Activated naive CD8-positive, alpha-beta T cell treated with anti-CD3 and anti-CD28 coated beads, Interleukin-2, amount 10 ng/mL, durations not matched to agents 7 days and 5 days (primary cell): Measurements from ENCODE around the gene UBXN4. TPM values are rescaled to one million over a fixed set of nuclear protein-coding genes. Genes with fewer than 3 reads are reported as not detected.

Experiments used
- ATAC-seq: fragments of 150-1000 bp; cut with Tn5 transposase; one replicate; pipeline ENCODE4 v1.10.0; 2021; ENCODE audit warnings: low read depth, moderate library complexity
- POLR2A ChIA-PET: fragments of 350-600 bp; sonication (Branson Sonifier 250); formaldehyde crosslinking; loops from one replicate; lab custom pipeline; 2021; ENCODE audit warnings: antibody characterized with exemption; lab: Charles Lee
- DNase-seq: peaks from one replicate; pipeline ENCODE4 v3.0.0; 2021
- H3K27ac Mint-ChIP-seq: one replicate; pipeline ENCODE4 v1.8.0; 2022; ENCODE audit warnings: mild to moderate bottlenecking, mixed read lengths
- H3K27me3 Mint-ChIP-seq: one replicate; pipeline ENCODE4 v1.8.0; 2022; ENCODE audit warnings: mild to moderate bottlenecking, moderate library complexity, mixed read lengths
- H3K36me3 Mint-ChIP-seq: one replicate; pipeline ENCODE4 v1.8.0; 2021; ENCODE audit warnings: mild to moderate bottlenecking, mixed read lengths
- H3K4me1 Mint-ChIP-seq: one replicate; pipeline ENCODE4 v1.8.0; 2021; ENCODE audit warnings: mixed read lengths
- H3K4me3 Mint-ChIP-seq: one replicate; pipeline ENCODE4 v1.8.0; 2022; ENCODE audit warnings: mild to moderate bottlenecking, moderate library complexity, mixed read lengths
- H3K9me3 Mint-ChIP-seq: one replicate; pipeline ENCODE4 v1.8.0; 2021; ENCODE audit warnings: mixed read lengths
- total RNA-seq, 2 experiments: library from RNA; stranded (reverse); gene quantifications; one replicate each; pipeline ENCODE4 v1.2.3, GENCODE V29; 2021

The UBXN4 gene
- total RNA-seq, 2 experiments from 2014 or later: 103 to 117 TPM

DNA sequence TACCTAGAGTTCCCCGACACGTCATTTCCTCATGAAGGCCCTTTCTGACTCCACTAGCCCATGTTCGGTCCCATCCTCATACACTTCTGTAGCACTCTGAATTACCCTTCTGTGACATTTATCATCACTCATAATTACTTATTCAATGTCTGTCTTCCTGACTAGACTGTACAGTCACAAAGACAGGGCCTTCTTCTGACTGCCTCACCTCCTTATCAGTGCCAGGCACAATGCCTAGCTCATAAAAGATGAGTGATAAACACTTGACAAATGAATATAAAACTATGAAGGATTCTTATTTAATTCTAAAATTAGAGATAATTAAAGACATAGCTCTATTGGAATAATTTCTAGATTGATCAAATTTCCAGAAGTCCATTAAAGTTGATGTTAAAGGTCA, 1.4 kb upstream of the UBXN4 start:
- Mint-ChIP-seq H3K9me3 (peaks cover 1% of the 10 kb centered on the region), H3K27ac (no peak overlapping the region), H3K4me3 (no peak overlapping the region), H3K36me3 (peaks cover 10% of the 10 kb centered on the region), H3K4me1 (peaks cover 20% of the 10 kb centered on the region), H3K27me3 (no peaks in the 10 kb centered on the region)
- DNase-seq: no peak
- POLR2A ChIA-PET: interaction anchor here (0.9 kb wide), 1 partner anchor 59 kb away, joined by 3 read pairs; no protein-coding TSS in a partner anchor
- ATAC-seq: no peak

DNA sequence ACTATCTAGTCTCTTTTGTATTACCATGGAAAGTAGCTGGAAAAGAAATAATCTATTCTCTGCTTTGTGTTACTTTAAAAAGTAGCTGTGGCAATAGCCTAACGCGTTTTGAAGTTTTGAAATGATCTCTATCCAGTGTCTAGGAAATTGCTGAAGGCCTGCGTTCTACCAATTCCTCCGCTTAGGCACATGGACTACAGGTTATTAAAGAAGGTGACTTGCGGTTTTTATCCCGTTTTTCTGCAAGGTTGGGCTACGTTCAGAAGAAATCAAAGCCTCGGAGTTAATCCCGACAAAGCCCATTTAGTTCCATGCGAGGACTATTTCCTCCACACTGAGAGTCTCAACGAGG, 636 bp upstream of the UBXN4 start:
- Mint-ChIP-seq H3K36me3 (peaks cover 12% of the 10 kb centered on the region), H3K4me1 (peaks cover 20% of the 10 kb centered on the region), H3K4me3 (peak overlapping the region; percentile 98), H3K27ac (no peak overlapping the region), H3K27me3 (no peaks in the 10 kb centered on the region), H3K9me3 (peaks cover 1% of the 10 kb centered on the region)
- DNase-seq: no peak
- POLR2A ChIA-PET: interaction anchor here (0.5 to 1.0 kb wide), 11 partner anchors 9 to 823 kb away, joined by 3 to 6 read pairs (median 3); partner anchors contain the start of genes CCNT2, MCM6, R3HDM1 and ZRANB3
- no peak for ATAC-seq

DNA sequence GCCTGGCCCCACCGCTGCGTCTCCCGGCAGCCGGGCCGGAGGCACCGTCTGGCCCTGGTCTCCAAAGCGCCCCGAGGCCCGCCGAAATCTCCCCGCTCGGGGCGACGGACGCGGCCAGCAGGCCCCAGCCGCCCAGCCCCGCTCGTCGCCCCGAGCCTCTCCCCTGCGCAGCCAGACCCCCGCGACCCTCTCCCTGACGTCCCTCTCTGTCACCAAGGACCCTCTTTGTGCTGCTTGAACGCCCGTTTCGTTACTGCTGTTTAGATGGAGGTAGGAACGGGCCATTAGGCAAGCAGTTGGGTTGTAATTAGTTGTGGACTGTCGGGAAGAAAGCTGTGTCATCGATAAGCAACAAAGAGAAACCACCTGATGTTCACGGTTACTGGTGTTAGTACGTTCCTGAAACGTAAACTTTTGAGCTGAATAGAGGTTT, 686 bp downstream of the UBXN4 start:
- ATAC-seq (peak; percentile 21), DNase-seq (no peak)
- Mint-ChIP-seq H3K4me3 (peak overlapping the region; percentile 98), H3K9me3 (peaks cover 1% of the 10 kb centered on the region), H3K27me3 (no peaks in the 10 kb centered on the region), H3K4me1 (peaks cover 30% of the 10 kb centered on the region), H3K36me3 (peaks cover 23% of the 10 kb centered on the region), H3K27ac (peak overlapping the region; percentile 100)
- POLR2A ChIA-PET: interaction anchor here (0.6 to 1.2 kb wide), 3 partner anchors 9 to 211 kb away, joined by 3 to 8 read pairs (median 3); partner anchors contain the start of genes R3HDM1 and ZRANB3

DNA sequence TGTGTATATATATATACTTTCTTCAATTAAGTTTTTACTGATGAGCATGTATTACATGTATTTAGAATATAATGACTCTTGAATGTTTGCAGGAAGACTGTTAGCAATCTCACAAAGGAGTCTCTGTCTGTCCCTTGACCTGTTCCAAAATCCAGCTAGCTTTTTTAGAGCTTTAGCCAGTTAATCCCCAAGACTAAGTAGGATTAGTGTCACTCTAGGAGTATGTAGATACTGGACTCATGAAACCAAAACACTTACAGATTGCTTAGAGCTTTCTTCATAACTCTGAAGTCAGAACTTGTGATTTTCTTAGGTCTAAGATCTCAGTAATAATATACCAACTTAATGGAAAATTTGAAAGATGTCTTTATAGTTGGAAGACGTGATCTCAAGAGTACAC, 2.2 kb downstream of the UBXN4 start:
- no peaks in the 10 kb centered on the region for H3K27me3 Mint-ChIP-seq

GRCh38 chr2:135744760-135745314, 3.2 kb downstream of the UBXN4 start:
- ATAC-seq: no peak
- H3K4me1 Mint-ChIP-seq: peaks cover 31% of the 10 kb centered on the region
- H3K27ac Mint-ChIP-seq: no peak overlapping the region
- no peak for DNase-seq
- POLR2A ChIA-PET: interaction anchor here (1.0 to 1.7 kb wide), 2 partner anchors 130 to 132 kb away, joined by 3 to 6 read pairs; partner anchors contain the start of gene MCM6
- peaks cover 1% of the 10 kb centered on the region for H3K9me3 Mint-ChIP-seq
- H3K36me3 Mint-ChIP-seq: peaks cover 28% of the 10 kb centered on the region
- H3K27me3 Mint-ChIP-seq: no peaks in the 10 kb centered on the region
- peak overlapping the region; percentile 63 for H3K4me3 Mint-ChIP-seq

More for the DNA sequence above, 2.2 kb downstream of the UBXN4 start:
- no peak for DNase-seq
- peaks cover 1% of the 10 kb centered on the region for H3K9me3 Mint-ChIP-seq
- peak overlapping the region; percentile 62 for H3K27ac Mint-ChIP-seq
- peaks cover 30% of the 10 kb centered on the region for H3K4me1 Mint-ChIP-seq
- no peak for ATAC-seq
- H3K36me3 Mint-ChIP-seq: peaks cover 25% of the 10 kb centered on the region
- H3K4me3 Mint-ChIP-seq: peak overlapping the region; percentile 63
- POLR2A ChIA-PET: interaction anchor here (0.7 to 1.7 kb wide), 3 partner anchors 131 to 138 kb away, joined by 3 to 6 read pairs (median 3); partner anchors contain the start of gene MCM6

DNA sequence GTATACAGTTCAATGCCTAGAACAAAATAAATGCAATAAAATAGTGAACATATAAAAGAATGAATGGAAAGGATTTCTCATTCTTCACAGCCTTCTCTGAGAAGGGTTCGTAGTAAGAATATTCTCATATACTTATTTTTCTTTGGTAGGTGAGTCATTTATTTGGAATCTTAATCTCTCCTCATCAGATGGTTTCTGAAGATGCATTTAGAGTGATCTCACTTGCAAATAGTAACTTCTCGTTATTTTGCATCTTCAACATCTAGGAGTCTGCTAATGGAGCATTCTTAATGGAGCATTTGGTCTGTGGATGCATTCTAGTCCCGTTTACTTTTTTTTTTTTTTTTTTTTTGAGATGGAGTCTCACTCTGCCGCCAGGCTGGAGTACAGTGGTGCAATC, 3.9 kb downstream of the UBXN4 start:
- Mint-ChIP-seq H3K27ac (no peak overlapping the region), H3K27me3 (no peaks in the 10 kb centered on the region), H3K4me3 (no peak overlapping the region), H3K9me3 (peaks cover 1% of the 10 kb centered on the region), H3K4me1 (peaks cover 32% of the 10 kb centered on the region), H3K36me3 (peaks cover 28% of the 10 kb centered on the region)
- POLR2A ChIA-PET: no interaction called here
- ATAC-seq (no peak), DNase-seq (no peak)

DNA sequence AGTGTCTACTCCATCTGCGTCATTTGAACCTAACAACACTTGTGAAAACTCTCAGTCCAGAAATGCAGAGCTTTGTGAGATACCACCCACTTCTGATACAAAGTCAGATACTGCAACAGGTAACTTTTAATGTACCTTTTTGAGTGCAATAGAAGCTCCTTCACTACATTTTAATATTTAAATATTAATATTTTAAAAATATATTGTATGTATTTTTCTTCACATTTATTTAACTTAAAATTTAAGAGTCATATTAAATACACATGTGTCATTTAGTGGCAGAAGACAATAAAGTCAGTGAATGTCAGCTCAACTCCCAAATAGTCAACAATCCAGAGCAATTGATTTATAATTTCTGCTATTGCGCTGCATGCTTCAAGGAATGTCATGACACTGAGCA, 13.9 kb downstream of the UBXN4 start:
- H3K36me3 Mint-ChIP-seq: peaks cover 62% of the 10 kb centered on the region
- H3K27me3 Mint-ChIP-seq: no peaks in the 10 kb centered on the region
- H3K4me3 Mint-ChIP-seq: no peak overlapping the region
- POLR2A ChIA-PET: no interaction called here
- ATAC-seq (no peak), DNase-seq (no peak)
- H3K4me1 Mint-ChIP-seq: no peaks in the 10 kb centered on the region
- H3K27ac Mint-ChIP-seq: no peak overlapping the region
- peaks cover 9% of the 10 kb centered on the region for H3K9me3 Mint-ChIP-seq

DNA sequence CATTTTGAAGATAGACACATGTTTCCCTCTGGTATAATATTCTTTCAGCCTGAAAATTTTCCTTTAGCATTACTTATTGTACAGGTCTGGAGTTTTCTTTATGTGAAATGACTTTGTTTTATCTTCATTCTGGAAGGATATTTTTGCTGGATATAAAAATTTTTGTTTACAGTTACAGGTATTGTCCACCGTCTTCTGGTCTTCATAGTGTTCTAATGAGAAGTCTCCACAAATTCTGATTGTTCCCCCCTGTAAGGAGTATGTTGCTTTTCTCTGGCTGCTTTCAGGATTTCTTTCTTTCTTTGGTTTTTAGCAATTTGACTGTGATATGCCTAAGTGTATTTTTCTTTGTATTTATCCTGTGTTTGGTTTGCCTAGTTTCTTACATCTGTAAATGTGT, 15.0 kb downstream of the UBXN4 start:
- no peaks in the 10 kb centered on the region for H3K4me1 Mint-ChIP-seq
- H3K27ac Mint-ChIP-seq: no peak overlapping the region
- ATAC-seq (no peak), DNase-seq (no peak)
- H3K27me3 Mint-ChIP-seq: no peaks in the 10 kb centered on the region
- H3K9me3 Mint-ChIP-seq: peaks cover 9% of the 10 kb centered on the region
- H3K4me3 Mint-ChIP-seq: no peak overlapping the region
- H3K36me3 Mint-ChIP-seq: peaks cover 61% of the 10 kb centered on the region
- POLR2A ChIA-PET: no interaction called here

- H3K9me3 Mint-ChIP-seq: peaks cover 3% of the 10 kb centered on the region
- ATAC-seq: no peak
- H3K4me1 Mint-ChIP-seq: peaks cover 3% of the 10 kb centered on the region
- POLR2A ChIA-PET: no interaction called here
- no peak overlapping the region for H3K4me3 Mint-ChIP-seq
- H3K27me3 Mint-ChIP-seq: no peaks in the 10 kb centered on the region
- H3K36me3 Mint-ChIP-seq: peaks cover 48% of the 10 kb centered on the region
- DNase-seq: no peak
- no peak overlapping the region for H3K27ac Mint-ChIP-seq
Measured at GRCh38 chr2:135762022-135762421, 20.4 kb downstream of the UBXN4 start.

- peaks cover 5% of the 10 kb centered on the region for H3K4me1 Mint-ChIP-seq
- no peak for ATAC-seq
Measured at GRCh38 chr2:135762530-135762929, 20.9 kb downstream of the UBXN4 start.

DNA sequence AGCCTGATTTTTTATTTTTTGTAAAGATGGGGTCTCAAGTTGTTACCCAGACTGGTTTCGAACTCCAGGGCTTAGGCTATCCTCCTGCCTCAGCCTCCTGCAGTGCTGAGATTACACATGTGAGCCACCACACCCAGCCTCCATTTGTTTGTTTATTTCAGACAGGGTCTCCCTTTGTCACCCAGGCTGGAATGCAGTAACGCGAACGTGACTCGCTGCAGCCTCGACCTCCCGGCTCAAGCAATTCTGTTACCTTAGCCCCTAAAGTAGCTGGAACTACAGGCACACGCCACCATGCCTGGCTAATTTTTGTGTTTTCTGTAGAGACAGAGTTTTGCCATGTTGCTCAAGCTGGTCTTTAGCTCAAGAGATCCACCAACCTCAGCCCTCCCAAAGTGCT, 27.2 kb downstream of the UBXN4 start:
- ATAC-seq: no peak
- Mint-ChIP-seq H3K27me3 (no peaks in the 10 kb centered on the region), H3K9me3 (no peaks in the 10 kb centered on the region), H3K4me1 (peaks cover 9% of the 10 kb centered on the region), H3K36me3 (peaks cover 49% of the 10 kb centered on the region), H3K27ac (no peak overlapping the region), H3K4me3 (no peak overlapping the region)
- POLR2A ChIA-PET: no interaction called here
- no peak for DNase-seq

More at GRCh38 chr2:135762530-135762929, 20.9 kb downstream of the UBXN4 start:
- Mint-ChIP-seq H3K4me3 (no peak overlapping the region), H3K9me3 (no peaks in the 10 kb centered on the region), H3K27me3 (no peaks in the 10 kb centered on the region), H3K36me3 (peaks cover 46% of the 10 kb centered on the region), H3K27ac (no peak overlapping the region)
- no peak for DNase-seq
- POLR2A ChIA-PET: interaction anchor here (0.5 kb wide), 1 partner anchor 11 kb away, joined by 4 read pairs; no protein-coding TSS in a partner anchor

DNA sequence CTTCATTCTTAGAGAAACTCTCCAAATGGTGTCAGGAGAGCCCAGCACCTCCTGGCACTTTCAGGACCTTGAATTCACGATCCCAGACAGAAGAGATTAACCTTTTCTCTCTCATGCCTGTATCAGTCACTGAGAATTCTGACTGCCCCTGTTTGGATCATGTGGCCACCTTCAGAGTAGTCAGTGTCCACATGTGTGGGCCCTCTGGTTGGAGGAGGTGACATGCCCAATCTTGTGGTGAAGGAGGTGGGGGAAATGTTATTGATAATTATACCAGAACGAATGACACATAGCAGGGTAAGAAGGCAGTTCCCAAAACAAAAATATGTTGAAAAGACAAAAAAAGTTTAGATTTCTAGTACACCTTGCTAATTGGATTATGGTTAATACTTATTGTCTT, 31.7 kb downstream of the UBXN4 start:
- ATAC-seq: no peak
- H3K27me3 Mint-ChIP-seq: no peaks in the 10 kb centered on the region
- H3K9me3 Mint-ChIP-seq: no peaks in the 10 kb centered on the region

GRCh38 chr2:135773917-135774316, 32.3 kb downstream of the UBXN4 start:
- no peak overlapping the region for H3K27ac Mint-ChIP-seq
- DNase-seq (no peak), ATAC-seq (no peak)
- H3K4me3 Mint-ChIP-seq: no peak overlapping the region
- H3K4me1 Mint-ChIP-seq: peaks cover 3% of the 10 kb centered on the region
- peaks cover 45% of the 10 kb centered on the region for H3K36me3 Mint-ChIP-seq
- H3K27me3 Mint-ChIP-seq: no peaks in the 10 kb centered on the region
- H3K9me3 Mint-ChIP-seq: no peaks in the 10 kb centered on the region
- POLR2A ChIA-PET: interaction anchor here (0.6 kb wide), 1 partner anchor 23 kb away, joined by 3 read pairs; no protein-coding TSS in a partner anchor

More for the DNA sequence above, 31.7 kb downstream of the UBXN4 start:
- H3K4me1 Mint-ChIP-seq: peaks cover 3% of the 10 kb centered on the region
- POLR2A ChIA-PET: interaction anchor here (0.7 kb wide), 1 partner anchor 11 kb away, joined by 4 read pairs; no protein-coding TSS in a partner anchor
- no peak for DNase-seq
- H3K4me3 Mint-ChIP-seq: no peak overlapping the region
- H3K36me3 Mint-ChIP-seq: peaks cover 44% of the 10 kb centered on the region
- H3K27ac Mint-ChIP-seq: no peak overlapping the region

DNA sequence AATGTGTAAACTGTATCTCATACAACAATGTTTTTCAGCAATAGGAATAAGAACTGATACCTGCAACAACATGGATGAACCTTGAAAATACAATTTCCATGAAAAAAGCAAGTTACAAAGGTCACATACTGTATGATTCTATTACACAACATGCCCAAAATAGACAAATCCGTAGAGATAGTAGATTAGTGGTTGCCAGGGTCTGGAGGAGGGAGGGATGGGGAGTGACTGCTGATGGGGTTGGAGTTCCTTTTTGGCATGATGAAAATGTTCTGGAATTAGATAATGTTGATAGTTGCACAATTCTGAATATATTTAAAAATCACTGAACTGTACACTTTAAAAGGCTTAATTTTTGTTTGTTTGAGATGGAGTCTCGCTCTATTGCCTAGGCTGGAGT, 33.8 kb downstream of the UBXN4 start:
- DNase-seq: no peak
- POLR2A ChIA-PET: interaction anchor here (0.6 kb wide), 1 partner anchor 44 kb away, joined by 3 read pairs; no protein-coding TSS in a partner anchor
- Mint-ChIP-seq H3K4me1 (peaks cover 3% of the 10 kb centered on the region), H3K27ac (no peak overlapping the region), H3K27me3 (no peaks in the 10 kb centered on the region), H3K9me3 (no peaks in the 10 kb centered on the region), H3K36me3 (peaks cover 43% of the 10 kb centered on the region), H3K4me3 (no peak overlapping the region)
- ATAC-seq: no peak
